Muscle layer of duodenum (tissue), 2 donors: Measurements from ENCODE around the gene ZFP64.
"Not testable (repeated sequence)": the region's sequence is repeated elsewhere in the genome, so short reads cannot be mapped to it uniquely, and the experiment has no call there.

ENCODE experiments used
- H3K27ac ChIP-seq: one replicate; pipeline ENCODE4 v1.7.0; 2013; ENCODE audit warnings: mild to moderate bottlenecking, low read length
- H3K27me3 ChIP-seq: one replicate; pipeline ENCODE4 v1.7.0; 2013; ENCODE audit warnings: low read depth, mild to moderate bottlenecking, control low read depth, low read length
- H3K36me3 ChIP-seq, 2 donors: one replicate each; pipeline ENCODE4 v1.7.0; 2013; ENCODE audit warnings: low read length in 2 of 2, control low read depth in 1 of 2, mild to moderate bottlenecking in 1 of 2; ENCODE audit not compliant: insufficient read depth in 2 of 2, control insufficient read depth in 1 of 2
- H3K4me1 ChIP-seq, 2 donors: one replicate each; pipeline ENCODE4 v1.7.0; 2013; ENCODE audit warnings: low read length in 2 of 2, mild to moderate bottlenecking in 2 of 2, control low read depth in 1 of 2, moderate library complexity in 1 of 2; ENCODE audit not compliant: insufficient read depth in 2 of 2, control insufficient read depth in 1 of 2
- H3K4me3 ChIP-seq, 2 donors: one replicate each; pipeline ENCODE4 v1.7.0; 2013; ENCODE audit warnings: low read length in 2 of 2, low read depth in 1 of 2, mild to moderate bottlenecking in 1 of 2
- H3K9me3 ChIP-seq, 2 donors: one replicate each; pipeline ENCODE4 v1.7.0; 2013; ENCODE audit warnings: low read length in 2 of 2, control low read depth in 1 of 2, mild to moderate bottlenecking in 1 of 2; ENCODE audit not compliant: control insufficient read depth in 1 of 2
- donor health status: healthy.

The ZFP64 gene

DNA sequence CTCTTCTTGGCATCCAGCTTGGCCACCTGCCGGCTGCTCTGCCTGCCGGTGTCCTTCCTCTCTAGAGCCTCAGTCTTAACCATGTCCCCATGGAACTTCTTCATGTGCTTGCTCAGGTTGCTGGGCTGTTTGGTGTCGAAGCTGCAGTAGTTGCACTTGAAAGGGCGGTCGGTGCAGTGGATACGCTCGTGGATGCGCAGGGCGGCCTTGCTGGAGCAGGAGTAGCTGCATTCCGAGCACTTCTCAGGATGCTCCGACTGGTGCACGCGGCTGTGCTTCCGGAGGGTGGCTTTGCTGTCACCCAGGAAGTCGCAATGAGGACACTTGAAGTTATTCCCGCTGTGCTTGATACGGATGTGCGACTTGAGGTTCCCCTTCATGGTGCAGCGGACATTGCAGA, 38.7 kb downstream of the ZFP64 start:
- H3K4me3 ChIP-seq, result no peak overlapping the region
- H3K27ac ChIP-seq, result no peak overlapping the region
- H3K36me3 ChIP-seq, result peaks cover 10 to 40% of the 10 kb centered on the region in 2 donors
- H3K27me3 ChIP-seq, result no peaks in the 10 kb centered on the region
- no peaks in the 10 kb centered on the region for H3K4me1 ChIP-seq
- H3K9me3 ChIP-seq, result no peaks in the 10 kb centered on the region

GRCh38 chr20:52152416-52152815, 39.2 kb downstream of the ZFP64 start:
- H3K36me3 ChIP-seq, result peaks cover 10 to 40% of the 10 kb centered on the region in 2 donors
- H3K27me3 ChIP-seq, result no peaks in the 10 kb centered on the region
- no peak overlapping the region for H3K4me3 ChIP-seq
- no peaks in the 10 kb centered on the region for H3K4me1 ChIP-seq
- no peak overlapping the region for H3K27ac ChIP-seq
- H3K9me3 ChIP-seq, result no peaks in the 10 kb centered on the region

- Histone ChIP-seq H3K27ac (no peak overlapping the region), H3K9me3 (no peaks in the 10 kb centered on the region), H3K36me3 (peaks cover 7 to 26% of the 10 kb centered on the region in 2 donors), H3K4me1 (no peaks in the 10 kb centered on the region), H3K27me3 (no peaks in the 10 kb centered on the region), H3K4me3 (no peak overlapping the region)
These were observed 40.9 kb downstream of the ZFP64 start for GRCh38 chr20:52150440-52151258.

DNA sequence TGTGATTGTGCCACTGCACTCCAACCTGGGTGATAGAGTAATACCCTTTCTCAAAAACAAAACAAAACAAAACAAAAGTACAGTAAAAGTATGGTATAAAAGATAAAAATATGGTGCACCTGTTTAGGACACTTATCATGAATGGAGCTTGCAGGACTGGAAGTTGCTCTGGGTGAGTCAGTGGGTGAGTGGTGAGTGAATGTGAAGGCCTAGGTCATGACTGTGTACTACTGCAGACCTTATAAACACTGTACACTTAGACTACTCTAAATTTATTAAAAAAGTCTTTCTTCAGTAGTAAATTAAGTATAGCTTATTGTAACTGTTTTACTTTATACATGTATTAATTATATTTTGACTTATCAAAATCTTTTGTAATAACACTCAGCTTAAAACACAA, 46.0 kb downstream of the ZFP64 start:
- Histone ChIP-seq H3K27me3 (no peaks in the 10 kb centered on the region), H3K27ac (no peak overlapping the region), H3K4me1 (no peaks in the 10 kb centered on the region), H3K9me3 (no peaks in the 10 kb centered on the region), H3K36me3 (no peaks in the 10 kb centered on the region), H3K4me3 (no peak overlapping the region)

GRCh38 chr20:52143277-52143676, 48.3 kb downstream of the ZFP64 start:
- Histone ChIP-seq H3K4me3 (no peak overlapping the region), H3K27ac (no peak overlapping the region), H3K4me1 (no peaks in the 10 kb centered on the region), H3K27me3 (no peaks in the 10 kb centered on the region), H3K36me3 (no peaks in the 10 kb centered on the region), H3K9me3 (no peaks in the 10 kb centered on the region)

GRCh38 chr20:52142757-52143156, 48.8 kb downstream of the ZFP64 start:
- Histone ChIP-seq H3K27me3 (no peaks in the 10 kb centered on the region), H3K4me3 (no peak overlapping the region), H3K4me1 (no peaks in the 10 kb centered on the region), H3K36me3 (no peaks in the 10 kb centered on the region), H3K27ac (no peak overlapping the region), H3K9me3 (no peaks in the 10 kb centered on the region)

- H3K9me3 ChIP-seq, result no peaks in the 10 kb centered on the region
- no peaks in the 10 kb centered on the region for H3K27me3 ChIP-seq
- no peaks in the 10 kb centered on the region for H3K36me3 ChIP-seq
These were observed 51.6 kb downstream of the ZFP64 start for GRCh38 chr20:52139986-52140385.

DNA sequence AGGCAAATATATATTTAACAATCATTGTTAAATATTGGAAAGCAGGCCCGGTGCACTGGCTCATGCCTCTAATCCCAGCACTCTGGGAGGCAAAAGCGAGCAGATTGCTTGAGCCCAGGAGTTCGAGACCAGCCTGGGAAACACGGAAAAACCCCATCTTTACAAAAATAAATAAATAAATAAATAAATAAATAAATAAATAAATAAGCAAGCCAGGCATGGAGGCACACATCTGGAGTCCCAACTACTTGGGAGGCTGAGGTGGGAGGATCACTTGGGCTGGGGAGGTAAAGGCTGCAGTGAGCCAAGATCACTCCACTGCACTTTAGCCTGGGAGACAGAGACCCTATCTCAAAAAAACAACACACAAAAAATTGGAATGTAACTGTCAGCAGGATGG, 53.7 kb downstream of the ZFP64 start:
- no peak overlapping the region for H3K4me3 ChIP-seq
- H3K9me3 ChIP-seq, result no peaks in the 10 kb centered on the region
- no peak overlapping the region for H3K27ac ChIP-seq
- H3K4me1 ChIP-seq, result no peaks in the 10 kb centered on the region
- no peaks in the 10 kb centered on the region for H3K27me3 ChIP-seq
- no peaks in the 10 kb centered on the region for H3K36me3 ChIP-seq

More at GRCh38 chr20:52139986-52140385, 51.6 kb downstream of the ZFP64 start:
- Histone ChIP-seq H3K4me3 (no peak overlapping the region), H3K27ac (no peak overlapping the region), H3K4me1 (no peaks in the 10 kb centered on the region)

DNA sequence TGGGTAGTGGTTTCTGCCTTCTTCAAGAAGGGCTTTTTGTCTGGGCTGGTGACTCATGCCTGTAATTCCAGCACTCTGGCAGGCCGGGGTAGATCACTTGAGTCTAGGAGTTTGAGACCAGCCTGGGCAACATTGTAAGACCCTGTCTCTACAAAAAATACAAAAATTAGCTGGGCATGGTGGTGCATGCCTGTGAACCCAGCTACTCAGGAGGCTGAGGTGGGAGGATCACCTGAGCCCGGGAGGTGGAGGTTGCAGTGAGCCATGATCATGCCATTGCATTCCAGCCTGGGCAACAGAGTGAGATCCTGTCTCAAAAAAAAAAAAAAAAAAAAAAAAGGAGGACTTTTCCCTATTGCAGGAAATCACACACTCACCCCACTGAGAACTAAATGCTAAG, 57.9 kb downstream of the ZFP64 start:
- not testable (repeated sequence) for H3K9me3 ChIP-seq, H3K27ac ChIP-seq, H3K27me3 ChIP-seq, H3K4me3 ChIP-seq, H3K36me3 ChIP-seq, H3K4me1 ChIP-seq

DNA sequence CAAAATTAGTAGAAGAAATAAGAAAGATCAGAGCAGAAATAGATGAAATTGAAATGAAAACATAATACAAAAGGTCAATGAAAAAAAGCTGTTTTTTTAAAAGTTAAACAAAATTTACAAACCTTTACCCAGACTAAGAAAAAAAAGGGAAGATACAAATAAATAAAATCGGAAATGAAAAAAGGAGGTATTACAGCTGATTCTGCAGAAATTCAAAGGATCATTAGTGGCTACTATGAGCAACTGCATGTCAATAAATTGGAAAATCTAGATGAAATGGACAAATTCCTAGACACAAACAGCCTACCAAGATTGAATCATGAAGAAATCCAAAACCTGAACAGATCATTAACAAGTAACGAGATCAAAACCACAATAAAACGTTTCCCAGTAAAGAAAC, 59.2 kb downstream of the ZFP64 start:
- H3K4me3 ChIP-seq, result no peak overlapping the region

DNA sequence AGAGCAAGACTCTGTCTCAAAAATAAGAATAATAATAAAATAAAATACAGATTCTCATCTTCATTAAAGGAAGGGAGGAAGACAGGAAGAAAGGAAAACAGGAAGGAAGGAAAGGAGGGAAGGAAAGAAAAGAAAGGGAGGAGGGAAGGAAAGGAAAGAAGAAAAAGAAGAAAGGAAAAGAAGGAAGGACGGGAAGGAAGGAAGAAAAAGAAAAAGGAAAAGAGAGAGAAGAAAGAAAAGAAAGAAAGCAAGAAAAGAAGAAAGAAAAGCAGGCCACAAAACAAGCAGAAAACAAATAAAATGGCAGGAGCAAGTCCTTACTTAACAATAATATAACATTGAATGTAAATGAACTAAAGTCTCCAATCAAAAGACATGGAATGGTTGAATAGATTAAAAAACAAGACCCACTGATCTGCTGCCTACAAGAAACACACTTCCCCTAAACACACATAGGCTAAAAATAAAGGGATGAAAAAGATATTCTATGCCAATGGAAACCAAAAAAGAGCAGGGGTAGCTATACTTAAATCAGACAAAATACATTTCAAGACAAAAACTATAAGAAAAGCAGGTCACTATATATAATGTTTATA, 60.4 kb downstream of the ZFP64 start:
- no peaks in the 10 kb centered on the region for H3K27me3 ChIP-seq
- H3K27ac ChIP-seq, result no peak overlapping the region
- H3K9me3 ChIP-seq, result peaks cover 0 to 3% of the 10 kb centered on the region in 2 donors
- no peaks in the 10 kb centered on the region for H3K36me3 ChIP-seq
- H3K4me3 ChIP-seq, result no peak overlapping the region
- no peaks in the 10 kb centered on the region for H3K4me1 ChIP-seq

More for the DNA sequence above, 59.2 kb downstream of the ZFP64 start:
- Histone ChIP-seq H3K36me3 (no peaks in the 10 kb centered on the region), H3K9me3 (peaks cover 0 to 3% of the 10 kb centered on the region in 2 donors), H3K27ac (no peak overlapping the region), H3K4me1 (no peaks in the 10 kb centered on the region), H3K27me3 (no peaks in the 10 kb centered on the region)
